Chondrocyte (in vitro differentiated cells): ENCODE data around the gene SET. TPM values are rescaled to one million over a fixed set of nuclear protein-coding genes. Genes with fewer than 3 reads are reported as not detected.

ENCODE experiments used
- DNase-seq: peaks from one replicate; pipeline ENCODE4 v3.0.0; 2021; ENCODE audit warnings: mixed read lengths, low spot score
- H3K27ac Mint-ChIP-seq: one replicate; pipeline ENCODE4 v1.8.0; 2021; ENCODE audit warnings: mild to moderate bottlenecking, moderate library complexity, mixed read lengths; ENCODE audit not compliant: unreplicated experiment
- H3K27me3 Mint-ChIP-seq: 2 replicates; pipeline ENCODE4 v1.8.0; 2021; ENCODE audit warnings: low read depth, mixed read lengths
- H3K36me3 Mint-ChIP-seq: 2 replicates; pipeline ENCODE4 v1.8.0; 2021; ENCODE audit warnings: low read depth, mixed read lengths
- H3K4me1 Mint-ChIP-seq: 2 replicates; pipeline ENCODE4 v1.8.0; 2021; ENCODE audit warnings: low read depth, mild to moderate bottlenecking, mixed read lengths
- H3K4me3 Mint-ChIP-seq: one replicate; pipeline ENCODE4 v1.8.0; 2021; ENCODE audit warnings: mild to moderate bottlenecking, moderate library complexity, mixed read lengths; ENCODE audit not compliant: unreplicated experiment
- H3K9me3 Mint-ChIP-seq: 2 replicates; pipeline ENCODE4 v1.8.0; 2021; ENCODE audit warnings: low read depth, mixed read lengths
- CTCF ChIP-seq: fragments of 200-600 bp; sonication (generic); IDR thresholded peaks from 2 replicates; pipeline ENCODE4 v1.5.0; 2021; ENCODE audit warnings: antibody characterized with exemption, mild to moderate bottlenecking, moderate library complexity
- total RNA-seq: library from RNA; stranded (reverse); gene quantifications from 3 replicates; pipeline ENCODE4 v1.2.1, GENCODE V29; 2021

The SET gene
- total RNA-seq, 1 donor from 2014 or later = 235 TPM

GRCh38 chr9:128716581-128717254 lies 27.7 kb downstream of the SET start:
- H3K4me3 Mint-ChIP-seq = no peak overlapping the region
- no peaks in the 10 kb centered on the region for H3K4me1 Mint-ChIP-seq
- TF ChIP-seq CTCF = no peak
- H3K27ac Mint-ChIP-seq = no peak overlapping the region
- H3K36me3 Mint-ChIP-seq = no peaks in the 10 kb centered on the region
- H3K9me3 Mint-ChIP-seq = no peaks in the 10 kb centered on the region
- peak; percentile 51 for DNase-seq
- H3K27me3 Mint-ChIP-seq = no peaks in the 10 kb centered on the region

DNA sequence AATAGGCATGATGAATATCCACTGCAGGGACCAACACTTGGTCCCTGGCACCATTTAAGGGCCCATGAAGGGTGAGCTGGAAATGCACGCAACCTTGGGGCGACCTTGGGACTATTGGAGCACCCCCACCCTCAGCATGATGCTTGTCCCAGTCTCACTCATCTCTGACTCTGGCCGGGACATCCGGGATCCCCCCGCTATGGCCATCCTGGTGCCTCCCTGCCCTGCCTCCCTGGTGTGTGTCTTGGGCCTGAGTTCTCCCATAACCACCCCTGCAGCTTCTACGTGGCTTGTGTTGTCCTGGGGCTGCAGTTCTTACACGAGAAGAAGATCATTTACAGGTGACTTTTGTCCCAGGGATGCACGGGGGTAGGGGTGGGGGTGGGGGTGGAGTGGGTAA lies 29.0 kb downstream of the SET start:
- peaks cover 5% of the 10 kb centered on the region for H3K4me1 Mint-ChIP-seq
- DNase-seq = no peak
- no peaks in the 10 kb centered on the region for H3K9me3 Mint-ChIP-seq
- TF ChIP-seq CTCF = no peak
- no peaks in the 10 kb centered on the region for H3K27me3 Mint-ChIP-seq
- H3K4me3 Mint-ChIP-seq = no peak overlapping the region
- H3K36me3 Mint-ChIP-seq = no peaks in the 10 kb centered on the region
- no peak overlapping the region for H3K27ac Mint-ChIP-seq

- Mint-ChIP-seq H3K36me3 (no peaks in the 10 kb centered on the region), H3K9me3 (no peaks in the 10 kb centered on the region), H3K4me1 (peaks cover 10% of the 10 kb centered on the region), H3K27ac (no peak overlapping the region), H3K27me3 (no peaks in the 10 kb centered on the region), H3K4me3 (no peak overlapping the region)
- no peak for TF ChIP-seq CTCF
- no peak for DNase-seq
Observed at GRCh38 chr9:128718475-128718874, 29.5 kb downstream of the SET start.

GRCh38 chr9:128719919-128720605 lies 31.0 kb downstream of the SET start:
- no peaks in the 10 kb centered on the region for H3K36me3 Mint-ChIP-seq
- no peaks in the 10 kb centered on the region for H3K9me3 Mint-ChIP-seq
- no peaks in the 10 kb centered on the region for H3K27me3 Mint-ChIP-seq
- no peak overlapping the region for H3K27ac Mint-ChIP-seq
- no peak for DNase-seq
- TF ChIP-seq CTCF = no peak
- peaks cover 21% of the 10 kb centered on the region for H3K4me1 Mint-ChIP-seq
- no peak overlapping the region for H3K4me3 Mint-ChIP-seq

DNA sequence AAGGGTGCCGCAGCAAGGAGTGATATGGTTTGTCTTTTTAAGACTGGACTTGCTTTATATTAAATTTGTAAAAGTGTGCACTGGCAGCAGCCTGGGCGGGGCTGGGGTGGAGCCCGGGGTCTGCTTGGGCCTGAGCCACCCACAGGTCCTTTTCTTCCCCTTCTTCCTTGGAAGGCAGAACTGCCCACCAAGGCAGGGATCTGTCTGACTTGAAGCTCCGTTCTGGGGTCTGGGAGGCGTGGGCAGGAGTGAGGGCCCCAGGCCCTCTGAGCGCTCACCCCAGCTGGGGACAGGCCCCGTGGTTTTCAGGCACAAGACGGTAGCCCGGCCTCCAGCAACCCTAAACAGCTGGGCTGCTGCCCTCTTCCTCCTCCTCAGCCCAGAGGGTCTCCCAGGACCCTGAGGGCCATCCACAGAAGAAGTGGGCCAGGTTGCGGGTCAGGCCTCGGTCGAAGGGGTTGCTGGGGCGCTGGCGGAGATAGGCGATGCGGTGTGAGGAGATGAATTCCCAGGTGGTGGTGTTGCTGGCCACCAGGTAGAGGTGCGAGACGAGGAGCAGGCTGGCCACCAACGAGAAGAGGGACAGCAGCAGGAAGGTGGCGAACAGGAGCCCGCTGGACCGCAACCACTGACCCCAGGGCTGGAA lies 31.9 kb downstream of the SET start:
- no peak for DNase-seq
- TF ChIP-seq CTCF = no peak
- Mint-ChIP-seq H3K27me3 (no peaks in the 10 kb centered on the region), H3K36me3 (no peaks in the 10 kb centered on the region), H3K4me1 (peaks cover 22% of the 10 kb centered on the region), H3K27ac (no peak overlapping the region), H3K9me3 (no peaks in the 10 kb centered on the region), H3K4me3 (no peak overlapping the region)
